ENCODE results near the gene ANKRD11. TPM values are rescaled to one million over a fixed set of nuclear protein-coding genes. Genes with fewer than 3 reads are reported as not detected.
A peak's percentile ranks its signal among the peaks of the same experiment; 100 is the strongest.
"Not testable (repeated sequence)": the region's sequence is repeated elsewhere in the genome, so short reads cannot be mapped to it uniquely, and the experiment has no call there.

Gene ANKRD11
- total and polyA plus RNA-seq, 2 donors (not counting 1 experiment from before 2014, with no cell fraction given), result 41.5 to 71.2 TPM

- H3K9ac ChIP-seq (ENCODE audit: insufficient read depth, low read length), result no peak overlapping the region
- H3K9me3 ChIP-seq (ENCODE audit: control insufficient read depth, insufficient read depth, low read depth, low read length), result no peaks in the 10 kb centered on the region
- H3K79me2 ChIP-seq (ENCODE audit: control insufficient read depth, insufficient read depth, low read length), result peaks cover 1% of the 10 kb centered on the region
- no peaks in the 10 kb centered on the region for H3K36me3 ChIP-seq (ENCODE audit: control insufficient read depth, insufficient read depth, low read length)
- no peaks in the 10 kb centered on the region for H3K27me3 ChIP-seq (ENCODE audit: control insufficient read depth, insufficient read depth, low read length)
- H3K27ac ChIP-seq (ENCODE audit: insufficient read depth, low read length), result peak overlapping the region; percentile 10
- no peak for DNase-seq (ENCODE audit: low read depth in 2 of 2)
- H3K4me2 ChIP-seq (ENCODE audit: extremely low read depth, insufficient read depth, low read length), result peak overlapping the region; percentile 82
- TF ChIP-seq EZH2 (IDR thresholded peaks at IDR 0.05; ENCODE audit: low read length, missing control alignments) (no peak), CTCF (conservative IDR thresholded peaks at IDR 0.05 in 1 of 2, IDR thresholded peaks at IDR 0.05 in 1 of 2; ENCODE audit: low read depth in 1 of 2, low read length in 2 of 2) (no peak)
- no peaks in the 10 kb centered on the region for H4K20me1 ChIP-seq (ENCODE audit: control insufficient read depth, extremely low read depth, insufficient read depth, low read length)
- peak overlapping the region; percentile 26 for H2AFZ ChIP-seq (ENCODE audit: low read length)
- peak overlapping the region in 2 of 4 experiments; percentile 34 to 58 for H3K4me3 ChIP-seq (replicated peaks in 1 of 4; ENCODE audit: control extremely low read depth in 1 of 4, insufficient read depth in 1 of 4, low read depth in 3 of 4, low read length in 4 of 4)
- H3K4me1 ChIP-seq (ENCODE audit: control insufficient read depth, extremely low read depth, insufficient read depth, low read length), result peaks cover 4% of the 10 kb centered on the region
Measured at GRCh38 chr16:89246383-89246902, 243.9 kb downstream of the ANKRD11 start.

GRCh38 chr16:89244754-89245153 is 245.6 kb downstream of the ANKRD11 start:
- H3K79me2 ChIP-seq (ENCODE audit: control insufficient read depth, insufficient read depth, low read length), result peaks cover 1% of the 10 kb centered on the region
- no peaks in the 10 kb centered on the region for H3K36me3 ChIP-seq (ENCODE audit: control insufficient read depth, insufficient read depth, low read length)
- no peaks in the 10 kb centered on the region for H3K9me3 ChIP-seq (ENCODE audit: control insufficient read depth, insufficient read depth, low read depth, low read length)
- H3K27me3 ChIP-seq (ENCODE audit: control insufficient read depth, insufficient read depth, low read length), result no peaks in the 10 kb centered on the region
- H3K4me2 ChIP-seq (ENCODE audit: extremely low read depth, insufficient read depth, low read length), result no peak overlapping the region
- H3K4me1 ChIP-seq (ENCODE audit: control insufficient read depth, extremely low read depth, insufficient read depth, low read length), result peaks cover 6% of the 10 kb centered on the region
- no peak for TF ChIP-seq EZH2 (IDR thresholded peaks at IDR 0.05; ENCODE audit: low read length, missing control alignments)
- no peak for TF ChIP-seq CTCF (conservative IDR thresholded peaks at IDR 0.05 in 1 of 2, IDR thresholded peaks at IDR 0.05 in 1 of 2; ENCODE audit: low read depth in 1 of 2, low read length in 2 of 2)
- no peak overlapping the region for H3K4me3 ChIP-seq (replicated peaks in 1 of 4; ENCODE audit: control extremely low read depth in 1 of 4, insufficient read depth in 1 of 4, low read depth in 3 of 4, low read length in 4 of 4)
- no peak for DNase-seq (ENCODE audit: low read depth in 2 of 2)
- H2AFZ ChIP-seq (ENCODE audit: low read length), result no peak overlapping the region
- no peaks in the 10 kb centered on the region for H4K20me1 ChIP-seq (ENCODE audit: control insufficient read depth, extremely low read depth, insufficient read depth, low read length)
- H3K9ac ChIP-seq (ENCODE audit: insufficient read depth, low read length), result no peak overlapping the region
- H3K27ac ChIP-seq (ENCODE audit: insufficient read depth, low read length), result no peak overlapping the region

- not testable (repeated sequence) for DNase-seq (ENCODE audit: low read depth in 2 of 2); H3K4me3 ChIP-seq (replicated peaks in 1 of 4; ENCODE audit: control extremely low read depth in 1 of 4, insufficient read depth in 1 of 4, low read depth in 3 of 4, low read length in 4 of 4); H3K4me1 ChIP-seq (ENCODE audit: control insufficient read depth, extremely low read depth, insufficient read depth, low read length); H3K36me3 ChIP-seq (ENCODE audit: control insufficient read depth, insufficient read depth, low read length); H2AFZ ChIP-seq (ENCODE audit: low read length); H3K4me2 ChIP-seq (ENCODE audit: extremely low read depth, insufficient read depth, low read length); H4K20me1 ChIP-seq (ENCODE audit: control insufficient read depth, extremely low read depth, insufficient read depth, low read length); H3K27ac ChIP-seq (ENCODE audit: insufficient read depth, low read length); H3K9me3 ChIP-seq (ENCODE audit: control insufficient read depth, insufficient read depth, low read depth, low read length); H3K79me2 ChIP-seq (ENCODE audit: control insufficient read depth, insufficient read depth, low read length); H3K9ac ChIP-seq (ENCODE audit: insufficient read depth, low read length); H3K27me3 ChIP-seq (ENCODE audit: control insufficient read depth, insufficient read depth, low read length)
Measured at GRCh38 chr16:89244264-89244663, 246.1 kb downstream of the ANKRD11 start.
